Mucosa of descending colon (tissue), 3 donors: ENCODE measurements around the gene KITLG. TPM values are rescaled to one million over a fixed set of nuclear protein-coding genes. Genes with fewer than 3 reads are reported as not detected.
"Not testable (repeated sequence)": the region's sequence is repeated elsewhere in the genome, so short reads cannot be mapped to it uniquely, and the experiment has no call there.

ENCODE experiments used
- ATAC-seq: fragments of 200-7000 bp; cut with Tn5 transposase; one replicate; pipeline ENCODE4 v1.9.1; 2020; ENCODE audit warnings: mild to moderate bottlenecking, moderate library complexity
- DNase-seq, 3 donors: peaks; one replicate each; pipeline ENCODE4 v3.0.0-alpha.2; 2020
- H3K36me3 ChIP-seq: fragments of 200-600 bp; one replicate; pipeline ENCODE4 v1.8.0; 2021; ENCODE audit warnings: low read depth, mild to moderate bottlenecking
- H3K4me1 ChIP-seq: fragments of 200-600 bp; one replicate; pipeline ENCODE4 v1.8.0; 2021; ENCODE audit warnings: low read depth, mild to moderate bottlenecking
- H3K4me3 ChIP-seq: fragments of 200-600 bp; one replicate; pipeline ENCODE4 v1.8.0; 2021; ENCODE audit warnings: mild to moderate bottlenecking
- H3K9me3 ChIP-seq: fragments of 200-600 bp; one replicate; pipeline ENCODE4 v1.8.0; 2021; ENCODE audit warnings: mild to moderate bottlenecking
- CTCF ChIP-seq: fragments of 200-600 bp; IDR thresholded peaks from one replicate; pipeline ENCODE4 v1.8.0; 2022; ENCODE audit warnings: antibody characterized with exemption, mild to moderate bottlenecking
- intact Hi-C, 2 donors: fragments of 100-400 bp; cut with DNase I in 1 of 2; cut with micrococcal nuclease in 1 of 2; formaldehyde crosslinking; loops; one replicate each; pipeline versions ENCODE4 v1.11.0 to v1.11.1; 2022; cut with DNase I, micrococcal nuclease
- long read RNA-seq, 2 donors: library from polyadenylated mRNA; unstranded; transcript quantifications; one replicate each; pipeline ENCODE4 v2.0.0, GENCODE V29; 2019 to 2021
- total RNA-seq, 3 donors: library from RNA; stranded (reverse); fragmentation: NEBNext Ultra II Directional in 2 of 3; extraction: Animal tissue kit (Norgen Biotek cat#: 25700) in 2 of 3; gene quantifications; one replicate each; pipeline versions ENCODE4 v1.2.1 to v1.2.4, GENCODE V29; 2021 to 2023
- donor health status: DM: no; HTN: no; CAD: no; lungs with moderate emphysema.
- donor health status: DM: no; HTN: no; CAD: no.
- donor health status: DM: no; HTN: yes; CAD: no.

The KITLG gene
- total RNA-seq = 10 to 100 TPM; 28.5 to 96.2 (median 37.4) TPM
- long read RNA-seq, donor 1, full-length matches to known transcripts = 107 of 120 reads
- long read RNA-seq, donor 1, partial matches to known transcripts = 2 of 120 reads
- long read RNA-seq, donor 1, other reads (novel, unspliced or antisense) = 11 of 120 reads
- long read RNA-seq, donor 2, full-length matches to known transcripts = 5 of 8 reads
- long read RNA-seq, donor 2, partial matches to known transcripts = 0 of 8 reads
- long read RNA-seq, donor 2, other reads (novel, unspliced or antisense) = 3 of 8 reads

- intact Hi-C loops = loop anchor here in 1 of 2 donors (5.0 kb wide), 1 partner anchor 412 kb away; no protein-coding TSS in a partner anchor
- no peak for TF ChIP-seq CTCF
- Histone ChIP-seq H3K9me3 (no peaks in the 10 kb centered on the region), H3K4me1 (peaks cover 19% of the 10 kb centered on the region), H3K4me3 (peak within 1 kb of the TSS; percentile 67), H3K36me3 (no peaks in the 10 kb centered on the region)
- ATAC-seq (peak; percentile 95), DNase-seq (peak; percentile 88 to 93 (median 90))
Observed at GRCh38 chr12:88580051-88580871, at the start of gene KITLG. Gene KITLG, minus strand, starts transcription at chr12:88580471. Its CDS starts 193 bp downstream, at chr12:88580278.

- Histone ChIP-seq H3K36me3 (no peaks in the 10 kb centered on the region), H3K4me1 (no peaks in the 10 kb centered on the region), H3K4me3 (no peak overlapping the region), H3K9me3 (no peaks in the 10 kb centered on the region)
- intact Hi-C loops = no loop called here
- peak in 1 of 3 donors; percentile 18 for DNase-seq
- TF ChIP-seq CTCF = no peak
- ATAC-seq = peak; percentile 48
Observed at GRCh38 chr12:88628856-88629509, 48.7 kb upstream of the KITLG start.

- ATAC-seq, H3K4me1 ChIP-seq, intact Hi-C loops, H3K36me3 ChIP-seq, H3K9me3 ChIP-seq, DNase-seq, H3K4me3 ChIP-seq: not testable (repeated sequence)
Observed at GRCh38 chr12:88628035-88628434, 47.8 kb upstream of the KITLG start.

- Histone ChIP-seq H3K9me3 (no peaks in the 10 kb centered on the region), H3K4me1 (no peaks in the 10 kb centered on the region), H3K4me3 (no peak overlapping the region), H3K36me3 (no peaks in the 10 kb centered on the region)
- ATAC-seq (no peak), DNase-seq (no peak)
- TF ChIP-seq CTCF = no peak
- intact Hi-C loops = no loop called here
Observed at GRCh38 chr12:88627501-88627900, 47.2 kb upstream of the KITLG start.

GRCh38 chr12:88625356-88625755, 45.1 kb upstream of the KITLG start:
- Histone ChIP-seq H3K9me3 (no peaks in the 10 kb centered on the region), H3K4me3 (no peak overlapping the region), H3K4me1 (no peaks in the 10 kb centered on the region), H3K36me3 (no peaks in the 10 kb centered on the region)
- intact Hi-C loops = no loop called here
- TF ChIP-seq CTCF = no peak
- no peak for ATAC-seq
- DNase-seq = no peak
